HUDEP-2 (cell line): ENCODE measurements around the gene EPB41.
A peak's percentile ranks its signal among the peaks of the same experiment; 100 is the strongest.

ENCODE experiments used
- DNase-seq, 76 experiments: peaks; one replicate each; lab custom pipeline; 2025; ENCODE audit not compliant: unreplicated experiment in 76 of 76; lab: John Stamatoyannopoulos, UW

Gene EPB41

DNA sequence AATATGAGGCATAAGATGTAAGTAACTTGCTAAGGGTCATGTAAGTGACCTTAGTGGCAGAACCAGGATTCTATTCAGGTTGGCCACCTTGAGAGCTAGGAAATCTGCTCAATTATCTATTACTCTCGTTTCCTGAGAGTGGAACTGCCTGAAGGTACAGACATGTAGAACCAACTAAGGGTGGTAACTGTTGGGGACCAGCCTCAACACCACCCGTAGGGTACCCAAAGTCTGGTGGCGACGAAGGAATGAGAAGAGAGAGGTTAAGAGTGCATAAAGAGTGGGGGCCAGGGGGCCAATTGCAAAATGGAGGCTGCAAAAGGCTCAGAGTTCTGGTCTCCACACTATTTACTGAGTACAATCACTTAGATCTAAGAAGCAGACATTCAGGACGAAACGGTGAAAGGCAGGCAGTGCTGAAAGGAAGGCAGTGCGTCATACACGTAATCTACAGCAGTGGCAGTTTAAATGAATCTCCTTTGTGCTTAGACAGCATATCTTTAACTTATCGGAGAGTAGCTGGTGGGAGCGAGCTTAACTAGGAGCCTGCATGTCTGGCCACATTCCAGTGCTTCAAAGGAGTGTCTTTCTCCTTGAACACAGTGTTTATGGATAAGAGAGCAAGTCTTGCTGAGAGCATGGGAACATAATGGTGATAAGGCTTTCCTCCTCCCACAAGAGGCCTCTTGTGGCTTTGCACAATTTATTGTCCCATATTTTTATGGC is 242.3 kb downstream of the EPB41 start:
- peak in 75 of 76 experiments; percentile 12 to 96 (median 75) for DNase-seq

DNA sequence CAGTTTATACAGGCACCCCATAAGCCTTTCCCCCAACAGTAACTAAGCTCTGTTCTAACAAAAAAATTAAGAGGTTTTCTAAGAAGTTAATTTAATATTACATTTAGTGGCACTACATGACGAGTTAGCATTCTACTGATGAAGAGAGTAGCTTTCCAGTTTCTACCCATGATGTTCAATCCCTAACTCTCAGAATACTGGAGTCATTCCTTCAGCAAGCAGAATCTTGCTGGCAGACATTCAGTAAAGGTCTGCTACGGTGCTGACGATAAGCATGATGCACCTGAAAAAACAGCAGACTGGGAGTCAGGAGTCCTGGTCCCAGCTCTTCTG is 242.9 kb downstream of the EPB41 start:
- DNase-seq, result peak in 1 of 76 experiments; percentile 36

DNA sequence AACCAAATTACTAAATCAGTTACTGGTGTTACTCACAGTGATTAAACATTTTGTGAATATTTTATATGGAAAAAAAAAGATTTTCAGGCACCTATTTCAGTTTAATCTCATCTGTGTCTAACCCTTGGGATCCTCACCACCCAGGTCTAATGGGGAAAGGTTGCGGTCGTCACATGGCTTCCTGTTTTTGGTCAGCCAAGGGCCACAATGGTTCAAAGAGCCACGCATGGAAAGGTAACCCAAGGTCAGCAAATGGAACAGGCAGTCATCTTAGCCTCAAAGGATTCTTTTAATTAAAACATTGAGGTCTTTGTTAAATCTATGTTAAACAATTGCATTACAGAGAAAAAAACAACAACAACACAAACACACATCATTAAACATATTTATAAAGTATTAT is 245.4 kb downstream of the EPB41 start:
- DNase-seq, result no peak

DNA sequence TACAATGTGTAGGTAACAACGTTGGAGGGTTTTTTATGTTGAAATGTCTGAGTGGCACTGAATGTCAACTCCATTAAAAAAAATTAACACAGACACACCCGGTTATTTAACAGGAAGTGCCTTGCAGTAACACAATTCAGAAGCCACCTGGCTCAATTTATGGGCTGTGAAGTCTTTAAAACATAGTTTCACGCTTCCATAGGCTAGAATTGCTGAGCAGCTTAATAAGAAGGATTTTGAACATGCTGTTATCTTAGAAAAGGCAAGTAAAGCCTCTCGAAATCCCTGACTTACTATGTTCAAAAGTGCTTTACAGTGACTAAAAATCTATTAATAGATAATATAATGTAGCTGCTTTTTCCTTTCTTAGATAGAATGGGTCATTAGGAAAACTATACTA is 247.7 kb downstream of the EPB41 start:
- DNase-seq, result no peak

DNA sequence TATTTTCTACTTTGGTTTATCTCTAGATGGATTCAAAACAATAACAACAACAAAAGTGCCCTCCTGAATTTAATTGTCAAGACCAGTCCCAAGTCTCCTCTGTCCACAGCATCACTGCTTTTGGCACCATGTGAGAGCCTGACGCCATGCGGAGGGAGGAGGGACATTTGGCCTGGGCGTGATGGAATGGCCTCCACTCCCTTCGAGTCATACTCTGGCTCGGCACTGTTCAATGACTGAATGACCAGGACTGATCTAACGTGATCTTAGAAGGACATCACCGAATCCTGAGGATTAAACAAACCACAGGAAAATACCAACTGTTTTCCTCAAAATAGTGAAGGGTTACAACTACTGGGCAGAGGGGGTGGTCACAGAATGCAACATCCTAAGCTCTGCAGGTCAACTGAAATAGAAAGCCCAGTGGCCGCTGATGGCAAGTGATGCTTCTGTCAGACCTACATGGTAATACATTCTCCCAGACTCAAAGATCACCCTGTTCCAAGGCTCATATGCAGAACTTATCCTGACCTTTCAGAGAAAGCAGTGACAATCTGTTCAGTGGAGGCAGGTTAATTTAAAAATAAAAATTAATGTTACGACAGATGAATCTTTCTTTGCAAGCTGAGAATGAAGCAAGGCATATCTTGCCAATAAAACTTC is 248.2 kb downstream of the EPB41 start:
- no peak for DNase-seq

DNA sequence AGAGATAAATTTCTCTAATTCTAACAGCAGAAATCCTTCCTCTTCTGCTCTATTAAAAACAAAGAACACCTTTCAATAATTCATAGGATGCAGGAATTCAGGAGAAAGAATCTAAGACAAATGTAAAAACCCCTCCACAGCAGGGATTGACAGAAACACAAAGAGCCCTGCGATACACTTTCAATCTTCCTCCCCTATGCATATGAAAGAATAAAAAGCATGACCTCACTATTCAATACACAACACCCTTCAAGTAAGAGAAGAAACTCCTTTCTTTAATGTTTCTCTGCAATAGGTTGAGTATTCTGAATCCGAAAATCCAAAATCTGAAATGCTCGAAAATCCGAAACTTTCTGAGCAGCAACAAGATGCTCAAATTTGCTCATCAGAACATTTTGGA is 250.2 kb downstream of the EPB41 start:
- no peak for DNase-seq

DNA sequence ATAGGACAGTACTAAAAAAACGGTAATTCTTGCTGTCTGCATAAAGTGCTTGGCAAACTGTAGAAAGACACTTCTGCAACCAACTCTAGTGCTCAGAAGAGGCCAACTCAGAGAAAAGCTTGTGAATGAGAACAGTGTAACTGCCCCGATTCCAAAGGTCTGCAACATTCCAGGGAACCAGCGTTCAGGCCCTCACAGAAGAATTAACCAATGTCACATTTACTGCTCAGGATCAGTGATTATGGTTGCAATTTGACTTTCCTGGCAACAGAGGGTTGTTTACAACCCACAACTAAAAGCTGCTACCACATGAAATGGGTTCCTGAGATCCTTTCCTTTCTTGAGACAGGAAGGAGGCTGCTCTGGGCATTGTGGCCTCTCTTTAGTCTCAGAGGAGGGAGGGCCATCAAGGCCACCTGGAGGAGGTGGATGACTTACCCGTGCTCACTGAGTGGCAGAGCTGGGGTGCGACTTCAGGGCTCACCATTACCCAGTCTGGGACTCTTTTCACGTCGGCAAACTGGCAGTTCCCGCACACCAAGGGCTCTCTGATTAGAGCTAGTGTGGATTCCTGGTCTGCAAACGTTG is 252.0 kb downstream of the EPB41 start:
- DNase-seq, result no peak

DNA sequence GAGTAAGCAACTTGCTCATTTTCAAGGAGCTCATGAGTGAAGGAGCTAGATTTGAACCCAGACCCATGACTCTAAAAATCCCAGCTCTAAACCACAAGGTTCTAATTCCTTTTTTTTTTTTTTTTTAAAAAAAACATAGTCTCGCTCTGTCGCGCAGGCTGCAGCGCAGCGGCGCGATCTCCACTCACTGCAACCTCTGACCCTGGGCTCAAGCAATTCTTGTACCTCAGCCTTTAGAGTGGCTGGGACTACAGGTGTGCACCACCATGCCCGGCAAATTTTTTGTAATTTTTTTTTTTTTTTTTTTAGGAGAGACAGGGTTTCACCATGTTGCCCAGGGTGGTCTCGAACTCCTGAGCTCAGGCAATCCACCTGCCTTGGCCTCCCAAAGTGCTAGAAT is 253.5 kb downstream of the EPB41 start:
- DNase-seq, result no peak
